ENCODE data around the gene POM121. TPM values are rescaled to one million over a fixed set of nuclear protein-coding genes. Genes with fewer than 3 reads are reported as not detected.
"Not testable (repeated sequence)": the region's sequence is repeated elsewhere in the genome, so short reads cannot be mapped to it uniquely, and the experiment has no call there.

Gene POM121
- total RNA-seq, 1 experiment from 2014 or later, result 79.0 TPM

GRCh38 chr7:72954563-72955198, 29.8 kb downstream of the POM121 start:
- H3K9me3 Mint-ChIP-seq; H3K27ac ChIP-seq (ENCODE audit: insufficient read length, low read depth, low read length); H3K23me2 ChIP-seq (ENCODE audit: insufficient read length, low read depth, low read length, poor library complexity, severe bottlenecking); H2BK15ac ChIP-seq (ENCODE audit: low read depth, low read length); H3K18ac ChIP-seq (ENCODE audit: insufficient read length, low read depth, low read length); H3K9me3 ChIP-seq (ENCODE audit: control insufficient read depth, low read depth, low read length); H3K27me3 ChIP-seq (ENCODE audit: insufficient read depth, low read length); H3K14ac ChIP-seq (ENCODE audit: insufficient read depth, low read length); H3K27me3 Mint-ChIP-seq (ENCODE audit: low read depth); H3K9ac ChIP-seq (ENCODE audit: extremely low read depth, insufficient read length, low read length); H3K4ac ChIP-seq (ENCODE audit: low read depth, low read length); H4K20me1 ChIP-seq (ENCODE audit: control insufficient read depth, insufficient read depth, insufficient read length); H2BK12ac ChIP-seq (ENCODE audit: insufficient read length, low read depth, low read length); H4K5ac ChIP-seq (ENCODE audit: insufficient read length, low read depth, low read length); H3K36me3 Mint-ChIP-seq (ENCODE audit: insufficient read depth in 1 of 3, low read depth in 3 of 3); H2BK20ac ChIP-seq (ENCODE audit: low read depth, low read length, poor library complexity, severe bottlenecking); H2AFZ ChIP-seq (ENCODE audit: low read length); H4K8ac ChIP-seq (replicated peaks; ENCODE audit: insufficient read length, low read depth, low read length); H3K79me2 ChIP-seq (ENCODE audit: insufficient read depth, low read length); H3K4me1 ChIP-seq (ENCODE audit: insufficient read depth, low read length); H3T11ph ChIP-seq (ENCODE audit: low read length); H3K27ac Mint-ChIP-seq; DNase-seq; H3K23ac ChIP-seq (ENCODE audit: insufficient read length, low read depth, low read length); H2BK120ac ChIP-seq (ENCODE audit: low read depth, low read length, poor library complexity, severe bottlenecking); H2AK5ac ChIP-seq (ENCODE audit: insufficient read length, low read length); H2BK5ac ChIP-seq (ENCODE audit: insufficient read length, low read length); H3K56ac ChIP-seq (ENCODE audit: insufficient read length, low read depth, low read length); H3K4me2 ChIP-seq (ENCODE audit: insufficient read depth, insufficient read length, low read length); H3K79me1 ChIP-seq (ENCODE audit: insufficient read depth, low read depth, low read length, poor library complexity, severe bottlenecking); H3K4me1 Mint-ChIP-seq; H4K91ac ChIP-seq (ENCODE audit: insufficient read length, low read depth, low read length): not testable (repeated sequence)
- no CpG with 5 or more reads among the region's 45 CpGs for WGBS (ENCODE audit: extremely low coverage, insufficient read length, low lambda C conversion rate)
- peak overlapping the region; percentile 42 to 76; a peak in 3 of 5 replicates for H3K4me3 Mint-ChIP-seq

- not testable (repeated sequence) for H3K4me2 ChIP-seq (ENCODE audit: insufficient read depth, insufficient read length, low read length); H3K9me3 Mint-ChIP-seq
These were observed 35.1 kb downstream of the POM121 start for GRCh38 chr7:72960029-72960428.

More at GRCh38 chr7:72960029-72960428, 35.1 kb downstream of the POM121 start:
- H3K4me1 ChIP-seq (ENCODE audit: insufficient read depth, low read length); H3K9ac ChIP-seq (ENCODE audit: extremely low read depth, insufficient read length, low read length); H2AK5ac ChIP-seq (ENCODE audit: insufficient read length, low read length); H3K4me3 Mint-ChIP-seq; H2BK120ac ChIP-seq (ENCODE audit: low read depth, low read length, poor library complexity, severe bottlenecking); H3K79me1 ChIP-seq (ENCODE audit: insufficient read depth, low read depth, low read length, poor library complexity, severe bottlenecking); H3K27me3 Mint-ChIP-seq (ENCODE audit: low read depth); H3K9me3 ChIP-seq (ENCODE audit: control insufficient read depth, low read depth, low read length); H2BK20ac ChIP-seq (ENCODE audit: low read depth, low read length, poor library complexity, severe bottlenecking); H3K36me3 Mint-ChIP-seq (ENCODE audit: insufficient read depth in 1 of 3, low read depth in 3 of 3); H4K8ac ChIP-seq (replicated peaks; ENCODE audit: insufficient read length, low read depth, low read length); H2BK15ac ChIP-seq (ENCODE audit: low read depth, low read length); H2BK5ac ChIP-seq (ENCODE audit: insufficient read length, low read length); H4K5ac ChIP-seq (ENCODE audit: insufficient read length, low read depth, low read length); H4K20me1 ChIP-seq (ENCODE audit: control insufficient read depth, insufficient read depth, insufficient read length); H3K14ac ChIP-seq (ENCODE audit: insufficient read depth, low read length); H3K27ac Mint-ChIP-seq; H3K27me3 ChIP-seq (ENCODE audit: insufficient read depth, low read length); H3K79me2 ChIP-seq (ENCODE audit: insufficient read depth, low read length); H3K18ac ChIP-seq (ENCODE audit: insufficient read length, low read depth, low read length); DNase-seq; H3K4ac ChIP-seq (ENCODE audit: low read depth, low read length); H3K4me1 Mint-ChIP-seq; H4K91ac ChIP-seq (ENCODE audit: insufficient read length, low read depth, low read length); H3K23ac ChIP-seq (ENCODE audit: insufficient read length, low read depth, low read length); H3K56ac ChIP-seq (ENCODE audit: insufficient read length, low read depth, low read length); H2BK12ac ChIP-seq (ENCODE audit: insufficient read length, low read depth, low read length); H3K27ac ChIP-seq (ENCODE audit: insufficient read length, low read depth, low read length); H3T11ph ChIP-seq (ENCODE audit: low read length); H3K23me2 ChIP-seq (ENCODE audit: insufficient read length, low read depth, low read length, poor library complexity, severe bottlenecking); H2AFZ ChIP-seq (ENCODE audit: low read length): not testable (repeated sequence)
- no CpG with 5 or more reads among the region's 18 CpGs for WGBS (ENCODE audit: extremely low coverage, insufficient read length, low lambda C conversion rate)
